ENCODE data around the gene FILIP1L.

FILIP1L gene

GRCh38 chr3:100110162-100110561, 4.1 kb downstream of the FILIP1L start:
- H3K27me3 ChIP-seq (replicated peaks; ENCODE audit: insufficient read depth, low read length), result no peaks in the 10 kb centered on the region
- no peaks in the 10 kb centered on the region for H3K9me2 ChIP-seq (replicated peaks; ENCODE audit: insufficient read depth, low read length)
- H3K4me3 ChIP-seq (ENCODE audit: low read length), result no peak overlapping the region
- H3K9me3 ChIP-seq (replicated peaks; ENCODE audit: insufficient read depth, low read length), result no peaks in the 10 kb centered on the region
- H3K4me2 ChIP-seq (ENCODE audit: low read depth, low read length), result no peak overlapping the region
- H2AFZ ChIP-seq (ENCODE audit: low read length), result no peak overlapping the region
- H3K4me1 ChIP-seq (ENCODE audit: low read length), result peaks cover 14% of the 10 kb centered on the region
- no peaks in the 10 kb centered on the region for H4K20me1 ChIP-seq (ENCODE audit: insufficient read depth, low read length)
- H3F3A ChIP-seq (ENCODE audit: insufficient read depth, low read length), result no peaks in the 10 kb centered on the region
- no peaks in the 10 kb centered on the region for H3K36me3 ChIP-seq (replicated peaks; ENCODE audit: insufficient read depth, low read length)
- no peak for DNase-seq
- TF ChIP-seq EZH2phosphoT487 (IDR thresholded peaks at IDR 0.05; ENCODE audit: low read length) (no peak), CTCF (IDR thresholded peaks at IDR 0.05; ENCODE audit: low read length) (no peak), EZH2 (optimal IDR thresholded peaks at IDR 0.05; ENCODE audit: low read depth, low read length) (no peak)
- H3K27ac ChIP-seq (ENCODE audit: low read length), result no peak overlapping the region
- H3K9ac ChIP-seq (ENCODE audit: low read length), result no peak overlapping the region
- no peaks in the 10 kb centered on the region for H3K79me2 ChIP-seq (ENCODE audit: low read length)

- Histone ChIP-seq H3K4me1 (ENCODE audit: low read length) (peaks cover 30% of the 10 kb centered on the region), H3F3A (ENCODE audit: insufficient read depth, low read length) (peaks cover 12% of the 10 kb centered on the region), H3K4me3 (ENCODE audit: low read length) (no peak overlapping the region), H3K9me3 (replicated peaks; ENCODE audit: insufficient read depth, low read length) (no peaks in the 10 kb centered on the region), H3K9ac (ENCODE audit: low read length) (no peak overlapping the region), H3K27ac (ENCODE audit: low read length) (no peak overlapping the region), H3K27me3 (replicated peaks; ENCODE audit: insufficient read depth, low read length) (no peaks in the 10 kb centered on the region), H2AFZ (ENCODE audit: low read length) (no peak overlapping the region), H3K36me3 (replicated peaks; ENCODE audit: insufficient read depth, low read length) (no peaks in the 10 kb centered on the region), H4K20me1 (ENCODE audit: insufficient read depth, low read length) (no peaks in the 10 kb centered on the region), H3K9me2 (replicated peaks; ENCODE audit: insufficient read depth, low read length) (no peaks in the 10 kb centered on the region), H3K79me2 (ENCODE audit: low read length) (no peaks in the 10 kb centered on the region), H3K4me2 (ENCODE audit: low read depth, low read length) (no peak overlapping the region)
- DNase-seq, result no peak
- no peak for TF ChIP-seq EZH2 (optimal IDR thresholded peaks at IDR 0.05; ENCODE audit: low read depth, low read length)
Observed at GRCh38 chr3:100108464-100109079, 5.7 kb downstream of the FILIP1L start.

GRCh38 chr3:100107221-100107814, 7.0 kb downstream of the FILIP1L start:
- DNase-seq, result no peak

More at GRCh38 chr3:100107221-100107814, 7.0 kb downstream of the FILIP1L start:
- no peak overlapping the region for H3K9ac ChIP-seq (ENCODE audit: low read length)
- no peak overlapping the region for H3K4me3 ChIP-seq (ENCODE audit: low read length)
- H3K79me2 ChIP-seq (ENCODE audit: low read length), result no peaks in the 10 kb centered on the region
- H3F3A ChIP-seq (ENCODE audit: insufficient read depth, low read length), result peaks cover 12% of the 10 kb centered on the region
- H3K4me1 ChIP-seq (ENCODE audit: low read length), result peaks cover 34% of the 10 kb centered on the region
- no peaks in the 10 kb centered on the region for H3K9me3 ChIP-seq (replicated peaks; ENCODE audit: insufficient read depth, low read length)
- no peaks in the 10 kb centered on the region for H3K36me3 ChIP-seq (replicated peaks; ENCODE audit: insufficient read depth, low read length)
- no peak overlapping the region for H3K27ac ChIP-seq (ENCODE audit: low read length)
- H3K9me2 ChIP-seq (replicated peaks; ENCODE audit: insufficient read depth, low read length), result no peaks in the 10 kb centered on the region
- H4K20me1 ChIP-seq (ENCODE audit: insufficient read depth, low read length), result no peaks in the 10 kb centered on the region
- H3K4me2 ChIP-seq (ENCODE audit: low read depth, low read length), result no peak overlapping the region
- H3K27me3 ChIP-seq (replicated peaks; ENCODE audit: insufficient read depth, low read length), result no peaks in the 10 kb centered on the region
- no peak for TF ChIP-seq CTCF (IDR thresholded peaks at IDR 0.05; ENCODE audit: low read length)
- TF ChIP-seq EZH2 (optimal IDR thresholded peaks at IDR 0.05; ENCODE audit: low read depth, low read length), result no peak
- TF ChIP-seq EZH2phosphoT487 (IDR thresholded peaks at IDR 0.05; ENCODE audit: low read length), result no peak
- H2AFZ ChIP-seq (ENCODE audit: low read length), result no peak overlapping the region

Measured in MM.1S (cell line).